NB4 (cell line): ENCODE measurements around the gene ADGRB3.

Experiments used
- MYC ChIP-seq: IDR thresholded peaks from 2 replicates; pipeline ENCODE4 v1.6.1; 2011; ENCODE audit warnings: low read depth, low read length
- POLR2A ChIP-seq: IDR thresholded peaks from 2 replicates; pipeline ENCODE4 v1.6.1; 2011; ENCODE audit warnings: mild to moderate bottlenecking; ENCODE audit not compliant: insufficient read length; ENCODE audit errors: extremely low read depth
- TF ChIP-seq, protein P1 (sequence below): IDR thresholded peaks from one replicate; pipeline ENCODE4 v1.5.1; 2012; ENCODE audit warnings: low read depth, low read length
- TF ChIP-seq, protein P2 (sequence below): IDR thresholded peaks from 2 replicates; pipeline ENCODE4 v1.6.1; 2011; ENCODE audit warnings: low read depth, low read length

DNA sequence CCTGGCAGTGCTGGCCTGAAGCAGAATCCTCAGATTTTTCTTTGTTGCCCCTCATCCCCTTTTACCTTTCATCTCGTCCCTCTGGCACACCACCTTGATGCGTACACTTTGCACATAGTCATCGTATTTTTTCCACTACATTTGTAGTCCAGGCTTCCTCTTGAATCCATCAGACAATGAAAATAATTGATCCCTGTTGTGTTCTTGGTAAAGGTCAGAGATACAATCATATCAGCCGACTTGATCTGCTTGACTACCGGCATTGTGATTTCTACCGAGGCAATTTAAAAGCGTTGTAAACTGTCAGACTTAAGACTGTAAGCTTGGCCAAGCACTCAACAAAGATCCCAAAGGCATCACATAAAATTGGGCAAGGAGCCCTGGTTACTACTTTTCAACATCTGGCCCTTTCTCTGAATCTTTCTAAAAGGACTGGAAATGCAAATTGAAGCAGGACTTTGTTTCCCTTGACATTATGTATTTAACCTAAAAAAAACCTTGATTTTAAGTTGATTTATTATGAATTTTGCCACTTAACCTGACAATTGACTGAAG, 649.2 kb downstream of the ADGRB3 start:
- TF ChIP-seq, protein P1, sequence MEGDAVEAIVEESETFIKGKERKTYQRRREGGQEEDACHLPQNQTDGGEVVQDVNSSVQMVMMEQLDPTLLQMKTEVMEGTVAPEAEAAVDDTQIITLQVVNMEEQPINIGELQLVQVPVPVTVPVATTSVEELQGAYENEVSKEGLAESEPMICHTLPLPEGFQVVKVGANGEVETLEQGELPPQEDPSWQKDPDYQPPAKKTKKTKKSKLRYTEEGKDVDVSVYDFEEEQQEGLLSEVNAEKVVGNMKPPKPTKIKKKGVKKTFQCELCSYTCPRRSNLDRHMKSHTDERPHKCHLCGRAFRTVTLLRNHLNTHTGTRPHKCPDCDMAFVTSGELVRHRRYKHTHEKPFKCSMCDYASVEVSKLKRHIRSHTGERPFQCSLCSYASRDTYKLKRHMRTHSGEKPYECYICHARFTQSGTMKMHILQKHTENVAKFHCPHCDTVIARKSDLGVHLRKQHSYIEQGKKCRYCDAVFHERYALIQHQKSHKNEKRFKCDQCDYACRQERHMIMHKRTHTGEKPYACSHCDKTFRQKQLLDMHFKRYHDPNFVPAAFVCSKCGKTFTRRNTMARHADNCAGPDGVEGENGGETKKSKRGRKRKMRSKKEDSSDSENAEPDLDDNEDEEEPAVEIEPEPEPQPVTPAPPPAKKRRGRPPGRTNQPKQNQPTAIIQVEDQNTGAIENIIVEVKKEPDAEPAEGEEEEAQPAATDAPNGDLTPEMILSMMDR: no peak
- TF ChIP-seq POLR2A (no peak), MYC (no peak)
- TF ChIP-seq, protein P2, sequence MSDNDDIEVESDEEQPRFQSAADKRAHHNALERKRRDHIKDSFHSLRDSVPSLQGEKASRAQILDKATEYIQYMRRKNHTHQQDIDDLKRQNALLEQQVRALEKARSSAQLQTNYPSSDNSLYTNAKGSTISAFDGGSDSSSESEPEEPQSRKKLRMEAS: no peak
